SW480 (cell line): ENCODE measurements around the gene MAL.

Source experiments
- DNase-seq: peaks from one replicate; pipeline ENCODE4 v3.0.0-alpha.2; 2016; ENCODE audit warnings: low spot score

The MAL gene

GRCh38 chr2:95016616-95017015 lies 8.9 kb upstream of the MAL start:
- DNase-seq: no peak

DNA sequence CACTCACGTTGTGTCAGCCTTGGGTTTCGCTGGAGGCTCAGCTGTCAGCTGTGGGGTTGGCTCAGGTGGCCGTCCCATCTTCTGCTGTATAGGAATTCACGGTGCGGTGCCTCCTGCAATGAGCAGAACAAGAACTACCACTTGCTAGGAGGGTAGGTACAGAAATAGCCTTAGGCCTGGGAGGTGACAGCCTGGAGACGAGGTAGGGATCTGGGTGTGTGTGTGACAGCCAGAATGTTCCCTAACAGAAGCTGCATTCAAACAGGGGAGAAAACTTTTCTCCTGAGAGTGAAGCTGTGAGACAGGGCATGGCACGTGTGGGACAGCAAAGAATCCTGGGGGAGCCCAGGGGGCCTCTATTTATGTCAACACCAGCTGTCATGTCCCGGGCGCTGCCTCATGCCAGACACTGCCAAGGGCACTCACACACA lies 8.4 kb upstream of the MAL start:
- DNase-seq: no peak

GRCh38 chr2:95017836-95018235 lies 7.7 kb upstream of the MAL start:
- no peak for DNase-seq

- DNase-seq: no peak
Measured at GRCh38 chr2:95018301-95018700, 7.2 kb upstream of the MAL start.

DNA sequence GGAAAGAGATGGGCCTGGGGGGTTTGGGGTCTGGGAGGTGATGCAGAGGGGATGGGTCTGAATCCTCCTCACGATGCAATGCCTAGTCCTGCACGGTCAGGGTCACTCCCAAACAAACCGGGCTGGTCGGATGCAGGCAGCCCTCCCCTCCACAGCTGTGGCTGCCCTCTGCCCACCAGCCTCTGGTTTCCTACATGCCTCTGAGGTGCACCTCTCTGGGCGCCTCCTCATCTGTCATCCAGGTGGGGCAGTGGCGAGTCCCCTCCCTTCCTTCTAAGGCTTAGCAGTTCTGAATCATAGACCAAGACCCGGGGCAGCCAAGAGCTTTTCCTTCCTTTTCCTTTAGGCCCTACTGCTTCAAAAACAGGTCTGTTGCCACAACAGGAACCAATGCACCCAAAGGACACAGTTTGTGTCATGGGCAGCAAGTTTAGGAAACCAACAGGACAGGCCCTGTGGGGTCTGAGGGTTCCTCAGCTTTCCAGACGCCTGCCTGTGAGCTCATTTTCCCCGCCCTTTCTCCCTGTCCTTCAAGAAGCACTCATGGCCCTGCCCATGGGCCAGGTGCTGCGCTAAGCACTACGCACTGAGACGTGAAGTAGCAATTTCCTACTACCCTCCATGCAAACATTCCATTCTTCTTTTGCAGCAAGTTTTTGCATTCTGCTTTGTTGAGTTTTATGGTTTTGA lies 6.5 kb upstream of the MAL start:
- no peak for DNase-seq

GRCh38 chr2:95019572-95019971 lies 5.9 kb upstream of the MAL start:
- DNase-seq: no peak

DNA sequence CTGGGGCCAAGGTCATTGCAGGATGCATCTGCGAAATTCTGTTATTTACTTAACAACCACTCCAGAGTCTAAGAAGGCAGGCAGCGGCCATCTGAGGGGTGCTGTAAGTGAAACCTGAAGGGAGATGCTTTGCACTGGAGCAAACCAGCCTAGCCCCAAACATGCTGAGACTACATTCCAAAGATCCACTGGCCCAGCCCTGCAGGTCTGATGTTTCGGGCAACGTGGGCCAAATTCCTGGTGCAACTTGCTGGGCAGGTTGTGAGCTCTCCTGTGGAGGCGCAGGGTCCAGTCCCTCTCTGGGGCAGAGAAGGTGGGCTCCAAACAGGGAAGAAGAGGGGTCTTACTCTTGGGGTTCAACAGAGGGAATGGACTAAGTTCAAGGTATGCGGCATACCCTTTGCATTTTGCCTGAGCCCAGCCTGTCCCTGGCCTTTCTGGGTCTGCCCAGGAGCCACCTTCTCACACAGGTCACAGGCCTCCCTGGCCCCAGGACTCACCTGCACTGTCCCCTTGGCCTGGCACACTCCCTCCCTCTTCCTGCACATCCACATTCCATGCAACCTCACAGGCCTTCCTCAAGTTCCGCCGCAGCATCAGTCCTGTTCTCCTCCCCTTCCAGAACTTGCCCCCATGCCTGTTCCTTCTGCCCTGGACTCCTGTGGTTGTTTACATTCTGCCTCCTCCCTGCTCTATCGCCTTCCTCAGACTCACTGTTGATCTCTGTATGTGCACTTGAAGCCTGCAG lies 5.1 kb upstream of the MAL start:
- no peak for DNase-seq

GRCh38 chr2:95021023-95021416 lies 4.5 kb upstream of the MAL start:
- DNase-seq: no peak

- DNase-seq: no peak
Measured at GRCh38 chr2:95021847-95022246, 3.7 kb upstream of the MAL start.

DNA sequence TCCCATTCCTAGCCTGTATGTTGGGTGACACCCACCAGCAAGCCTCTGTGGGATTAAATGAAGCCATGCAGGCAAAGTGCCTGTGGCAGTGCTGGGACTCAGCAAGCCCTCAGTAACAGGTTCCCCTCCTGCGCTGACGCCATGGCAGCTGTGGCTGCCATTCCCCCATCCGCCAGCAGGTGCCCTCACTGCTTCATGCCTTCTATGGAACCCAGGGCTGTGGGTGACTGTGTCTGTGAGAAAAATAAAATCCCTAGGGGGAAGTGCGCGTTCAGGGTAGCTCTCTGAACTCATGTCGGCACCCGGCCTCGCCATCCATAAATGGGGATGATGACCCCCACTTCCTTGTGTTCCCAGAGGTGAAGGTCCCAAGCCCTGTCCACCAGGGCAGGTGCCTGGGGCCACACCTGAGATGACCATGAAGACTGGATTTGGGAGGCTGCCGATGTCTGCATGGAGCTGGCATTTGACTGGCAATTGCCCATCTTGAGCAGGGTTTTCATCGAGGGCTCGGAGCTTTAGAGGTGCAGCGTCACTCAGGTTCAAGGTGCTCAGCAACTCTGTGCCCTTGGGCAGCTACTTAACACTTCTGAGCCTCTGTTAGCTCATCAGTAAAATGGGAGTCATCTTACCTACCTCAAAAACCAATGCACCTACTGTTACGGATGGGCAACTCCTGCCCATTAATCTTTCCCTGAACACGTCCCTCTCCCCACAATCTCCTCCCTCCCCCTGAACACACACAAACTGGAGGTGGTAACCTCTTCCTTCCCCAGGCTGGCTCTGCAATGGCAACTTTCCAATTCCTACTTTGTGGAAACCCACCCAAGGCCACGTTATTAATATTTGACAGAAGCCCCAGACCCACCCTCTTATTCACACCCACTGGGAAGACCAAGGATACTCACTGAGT lies 2.9 kb upstream of the MAL start:
- peak; percentile 57 for DNase-seq

DNA sequence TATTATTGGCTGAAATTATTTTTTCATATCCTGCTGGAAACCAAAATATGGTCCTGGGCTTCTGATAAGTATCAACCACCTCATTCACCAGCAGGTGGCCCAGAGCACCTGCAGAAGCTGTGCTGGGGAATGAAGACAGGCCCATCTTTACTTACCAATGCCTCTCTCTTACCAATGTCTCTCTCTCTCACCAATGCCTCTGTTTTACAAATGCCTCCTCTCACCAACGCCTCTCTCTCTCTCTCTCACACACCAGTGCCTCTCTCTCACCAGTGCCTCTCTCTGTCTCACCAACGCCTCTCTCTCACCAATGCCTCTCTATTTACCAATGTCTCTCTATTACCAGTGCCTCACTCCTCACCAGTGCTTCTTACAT lies 2.3 kb upstream of the MAL start:
- DNase-seq: peak; percentile 43

DNA sequence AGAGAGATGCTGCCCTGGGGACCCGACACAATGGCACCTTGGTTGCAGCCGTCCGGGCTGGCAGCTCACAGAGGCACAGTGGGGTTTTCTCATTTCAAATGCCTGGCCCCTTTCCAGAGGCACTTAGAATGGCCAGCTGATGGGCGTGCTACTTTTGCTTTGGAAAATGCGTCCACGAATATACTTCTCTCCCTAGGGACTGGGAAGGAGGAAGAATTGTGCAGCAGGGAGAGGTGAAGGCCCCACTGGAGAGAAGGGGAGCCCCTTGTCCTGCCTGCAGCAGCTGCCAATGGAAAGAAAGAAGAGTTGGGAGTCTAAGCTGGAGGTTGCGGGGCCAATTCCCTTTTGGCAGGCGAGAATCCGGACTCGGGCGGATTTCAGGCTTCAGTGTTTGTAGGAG lies 1.1 kb upstream of the MAL start:
- no peak for DNase-seq

GRCh38 chr2:95024960-95025405 lies 525 bp upstream of the MAL start:
- DNase-seq: no peak

- DNase-seq: no peak
Measured at GRCh38 chr2:95026471-95027368, 1.2 kb downstream of the MAL start.

DNA sequence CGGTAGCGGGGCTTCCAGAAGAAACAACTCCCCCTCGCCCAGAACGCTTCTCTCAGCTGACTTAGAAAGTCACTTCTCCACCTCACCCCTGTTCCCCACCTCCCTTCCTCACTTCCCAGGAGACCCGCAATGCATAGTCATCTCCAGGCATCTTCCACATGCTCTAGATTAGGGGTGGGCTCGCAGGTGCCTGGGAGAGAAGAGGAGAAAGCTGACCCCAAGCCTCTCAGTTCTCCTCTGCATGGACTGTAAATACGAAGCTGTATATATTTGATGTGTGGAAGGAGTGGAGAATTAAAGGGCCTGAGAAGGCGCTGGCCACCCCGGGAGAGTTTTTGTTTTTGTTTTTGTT lies 1.8 kb downstream of the MAL start:
- no peak for DNase-seq

DNA sequence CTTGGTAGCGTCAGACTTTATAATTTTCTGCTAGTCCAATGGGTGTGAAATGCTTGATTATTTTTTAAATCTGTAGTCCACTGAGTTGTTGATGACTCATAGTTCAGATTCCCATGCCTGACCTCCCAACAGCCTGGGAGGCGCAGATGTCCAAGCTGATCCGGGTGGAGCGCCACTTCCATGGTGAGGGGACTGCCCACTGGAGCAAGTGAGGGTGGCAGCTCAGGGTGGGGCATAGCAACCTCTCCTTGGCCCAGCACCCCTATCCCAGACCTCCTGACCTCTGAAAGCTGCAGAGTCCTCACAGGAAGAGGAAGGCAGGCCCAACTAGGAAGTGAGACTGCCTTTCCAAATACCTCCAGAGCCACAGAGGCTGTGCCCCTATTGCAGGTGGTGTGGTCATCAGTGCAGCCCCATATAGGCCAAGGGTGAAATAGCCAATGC lies 4.4 kb downstream of the MAL start:
- no peak for DNase-seq

DNA sequence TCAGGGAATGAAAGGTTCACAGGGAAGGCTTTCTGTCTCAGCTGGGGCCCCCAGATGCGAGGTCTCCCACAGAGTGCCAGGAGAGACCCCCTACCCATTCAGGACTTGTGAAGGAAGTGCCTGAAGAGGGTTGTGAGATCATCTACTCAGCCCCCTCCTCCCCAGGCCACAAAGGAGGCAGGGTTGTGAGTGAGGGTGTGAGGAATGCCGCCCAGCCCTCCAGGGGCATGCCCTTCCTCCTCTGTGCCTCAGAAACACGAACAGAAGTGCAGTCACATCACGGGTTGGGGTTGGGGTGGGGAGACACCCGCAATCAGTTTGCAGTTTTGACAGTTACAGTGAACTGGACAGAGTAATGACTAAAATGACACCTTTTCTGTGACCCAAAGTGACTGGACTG lies 5.0 kb downstream of the MAL start:
- DNase-seq: no peak

DNA sequence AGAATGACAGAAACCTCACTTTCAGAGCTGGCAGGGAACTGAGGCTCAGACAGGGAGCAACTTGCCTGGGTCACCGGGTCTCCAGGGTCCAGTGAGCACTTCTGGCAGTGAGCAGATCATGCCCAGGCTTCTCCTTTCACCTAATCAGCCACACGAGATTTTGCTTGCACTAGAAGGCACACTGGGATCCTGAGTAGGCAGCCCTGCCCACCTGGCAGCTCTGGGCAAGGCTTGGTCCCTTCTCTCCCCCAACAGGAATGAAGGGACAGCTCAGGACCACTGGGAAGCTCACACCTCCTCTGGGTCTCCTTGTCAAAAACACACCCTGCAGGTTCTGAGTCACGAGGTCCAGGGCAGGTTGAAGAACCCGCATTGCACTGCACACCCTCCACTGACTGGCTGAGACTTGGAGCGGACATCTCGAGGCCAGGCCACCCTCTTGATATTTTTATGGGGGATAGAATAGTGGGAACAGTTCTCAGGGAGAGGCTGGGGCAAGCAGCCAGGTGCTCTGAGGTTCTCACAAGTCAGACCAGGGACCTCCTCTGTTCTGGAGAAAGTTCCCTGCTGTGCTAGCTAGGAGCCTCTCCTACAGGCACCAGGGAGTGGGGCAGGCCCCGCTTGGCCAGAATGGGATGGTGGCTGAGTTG lies 5.7 kb downstream of the MAL start:
- no peak for DNase-seq

DNA sequence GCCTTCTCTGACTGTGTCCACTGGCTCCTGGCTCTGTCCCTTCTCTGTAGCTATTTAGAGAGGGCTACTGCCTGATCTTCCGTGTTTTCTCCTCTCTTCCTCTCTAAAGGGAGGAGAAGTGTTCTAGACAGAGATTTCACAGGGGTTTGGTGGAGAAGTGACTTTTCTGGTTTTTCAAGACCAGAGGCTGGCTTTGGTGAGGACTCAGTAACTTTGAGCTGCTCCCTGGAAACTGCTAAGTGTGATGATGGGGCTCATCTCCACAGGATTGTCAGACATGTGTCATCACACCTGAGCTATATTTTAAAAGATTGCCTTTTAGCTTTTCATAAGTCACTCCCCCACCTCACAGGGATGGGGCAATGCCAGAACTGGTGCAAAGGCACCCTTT lies 6.2 kb downstream of the MAL start:
- no peak for DNase-seq

- no peak for DNase-seq
Measured at GRCh38 chr2:95032341-95032740, 6.8 kb downstream of the MAL start.
